Right atrium auricular region (tissue), 2 donors: ENCODE results near the gene TMEM140. TPM values are rescaled to one million over a fixed set of nuclear protein-coding genes. Genes with fewer than 3 reads are reported as not detected.
A peak's percentile ranks its signal among the peaks of the same experiment; 100 is the strongest.
"Not testable (repeated sequence)": the region's sequence is repeated elsewhere in the genome, so short reads cannot be mapped to it uniquely, and the experiment has no call there.

ENCODE experiments used
- DNase-seq: peaks from one replicate; pipeline ENCODE4 v3.0.0-alpha.2; 2019; ENCODE audit warnings: low spot score
- H3K27ac ChIP-seq, 2 donors: fragments of 200-600 bp; sonication (generic); 1 replicate in 1 of 2; 2 replicates in 1 of 2; pipeline ENCODE4 v1.5.1; 2016 to 2019
- H3K27me3 ChIP-seq, 2 donors: fragments of 200-600 bp; sonication (generic); one replicate each; pipeline versions ENCODE4 v1.5.1 to v1.6.0; 2017 to 2019
- H3K36me3 ChIP-seq: fragments of 200-600 bp; sonication (generic); one replicate; pipeline ENCODE4 v1.5.1; 2016
- H3K4me1 ChIP-seq, 2 donors: fragments of 200-600 bp; sonication (generic); one replicate each; pipeline versions ENCODE4 v1.5.1 to v1.6.0; 2017 to 2019
- H3K4me3 ChIP-seq, 2 donors: fragments of 200-600 bp; sonication (generic); 1 replicate in 1 of 2; 2 replicates in 1 of 2; pipeline ENCODE4 v1.5.1; 2017 to 2019; ENCODE audit warnings: mild to moderate bottlenecking in 1 of 2, moderate library complexity in 1 of 2
- H3K9me3 ChIP-seq, 2 donors: fragments of 200-600 bp; sonication (generic); one replicate each; pipeline ENCODE4 v1.5.1; 2019
- total RNA-seq, 2 donors: library from RNA; depleted of rRNA; stranded (reverse); fragments of >200 nt; gene quantifications; one replicate each; pipeline ENCODE4 v1.1.0, GENCODE V29; 2016
- TF ChIP-seq, protein P1 (sequence below), 2 donors: fragments of 200-600 bp; sonication (generic); IDR thresholded peaks; one replicate each; pipeline ENCODE4 v1.5.1; 2019; ENCODE audit warnings: antibody characterized with exemption in 2 of 2

TMEM140 gene
- total RNA-seq, 2 donors from 2014 or later = 10.7 to 14.9 TPM

DNA sequence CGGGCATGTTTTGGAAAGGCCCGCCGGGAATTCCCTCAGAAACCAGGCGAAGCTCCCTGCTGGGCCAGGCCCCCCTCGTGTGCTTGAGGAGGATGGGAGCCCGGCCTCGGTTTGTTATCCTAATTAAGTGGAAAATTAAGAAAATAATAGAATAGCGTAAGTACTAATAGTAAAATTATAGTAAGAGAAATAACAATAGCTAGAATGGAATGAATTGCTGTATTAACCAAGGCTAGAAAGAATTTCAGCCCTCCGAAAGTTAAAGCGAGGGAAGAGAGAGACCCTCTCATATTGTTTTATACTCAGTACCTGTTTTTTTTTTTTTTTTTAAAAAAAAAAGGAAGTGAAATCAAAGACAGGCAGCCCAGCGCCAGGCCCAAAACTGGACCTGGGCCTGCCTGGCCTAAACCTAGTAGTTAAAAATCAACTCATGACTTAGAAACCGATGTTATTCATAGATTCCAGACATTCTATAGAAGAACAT lies 23.2 kb downstream of the TMEM140 start:
- DNase-seq = peak; percentile 52
- Histone ChIP-seq H3K4me3 (peak overlapping the region; percentile 78 to 86), H3K36me3 (peaks cover 20% of the 10 kb centered on the region), H3K4me1 (peaks cover 0 to 49% of the 10 kb centered on the region in 2 donors), H3K27ac (peak overlapping the region; percentile 97)
- TF ChIP-seq, protein P1, sequence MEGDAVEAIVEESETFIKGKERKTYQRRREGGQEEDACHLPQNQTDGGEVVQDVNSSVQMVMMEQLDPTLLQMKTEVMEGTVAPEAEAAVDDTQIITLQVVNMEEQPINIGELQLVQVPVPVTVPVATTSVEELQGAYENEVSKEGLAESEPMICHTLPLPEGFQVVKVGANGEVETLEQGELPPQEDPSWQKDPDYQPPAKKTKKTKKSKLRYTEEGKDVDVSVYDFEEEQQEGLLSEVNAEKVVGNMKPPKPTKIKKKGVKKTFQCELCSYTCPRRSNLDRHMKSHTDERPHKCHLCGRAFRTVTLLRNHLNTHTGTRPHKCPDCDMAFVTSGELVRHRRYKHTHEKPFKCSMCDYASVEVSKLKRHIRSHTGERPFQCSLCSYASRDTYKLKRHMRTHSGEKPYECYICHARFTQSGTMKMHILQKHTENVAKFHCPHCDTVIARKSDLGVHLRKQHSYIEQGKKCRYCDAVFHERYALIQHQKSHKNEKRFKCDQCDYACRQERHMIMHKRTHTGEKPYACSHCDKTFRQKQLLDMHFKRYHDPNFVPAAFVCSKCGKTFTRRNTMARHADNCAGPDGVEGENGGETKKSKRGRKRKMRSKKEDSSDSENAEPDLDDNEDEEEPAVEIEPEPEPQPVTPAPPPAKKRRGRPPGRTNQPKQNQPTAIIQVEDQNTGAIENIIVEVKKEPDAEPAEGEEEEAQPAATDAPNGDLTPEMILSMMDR (IDR thresholded peaks at IDR 0.05) = peak in 1 of 2 donors; percentile 6
- H3K27me3 ChIP-seq, H3K9me3 ChIP-seq: not testable (repeated sequence)

DNA sequence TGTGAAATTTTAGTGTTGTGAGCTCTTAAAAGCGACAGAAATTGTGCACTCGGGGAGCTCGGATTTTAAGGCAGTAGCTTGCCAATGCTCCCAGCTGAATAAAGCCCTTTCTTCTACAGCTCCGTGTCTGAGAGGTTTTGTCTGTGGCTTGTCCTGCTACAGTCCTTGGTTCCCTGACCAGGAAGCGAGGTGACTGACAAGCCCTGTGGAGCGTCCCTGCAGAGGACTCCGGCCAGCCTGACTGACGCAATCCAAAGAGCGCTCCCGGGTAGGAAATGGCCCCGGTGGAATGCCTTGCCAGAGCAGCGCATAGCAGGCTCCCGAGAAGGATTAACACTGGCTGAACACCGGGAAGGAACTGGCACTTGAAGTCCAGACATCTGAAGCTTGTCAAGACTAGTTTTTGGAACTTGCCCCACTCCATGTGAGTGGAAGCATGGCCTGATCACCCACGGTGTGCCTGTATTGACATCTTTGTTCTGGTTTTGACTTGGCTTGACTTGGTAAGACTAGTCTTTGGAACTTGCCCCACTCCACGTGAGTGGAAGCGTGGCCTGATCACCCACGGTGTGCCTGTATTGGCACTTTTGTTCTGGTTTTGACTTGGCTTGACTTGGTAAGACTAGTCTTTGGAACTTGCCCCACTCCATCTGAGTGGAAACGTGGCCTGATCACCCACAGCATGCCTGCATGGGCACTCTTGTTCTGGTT lies 23.9 kb downstream of the TMEM140 start:
- not testable (repeated sequence) for H3K27me3 ChIP-seq, H3K9me3 ChIP-seq
- Histone ChIP-seq H3K4me3 (peak overlapping the region; percentile 6 to 86), H3K4me1 (peaks cover 0 to 43% of the 10 kb centered on the region in 2 donors), H3K36me3 (peaks cover 13% of the 10 kb centered on the region), H3K27ac (peak overlapping the region; percentile 97)
- DNase-seq = peak; percentile 84

DNA sequence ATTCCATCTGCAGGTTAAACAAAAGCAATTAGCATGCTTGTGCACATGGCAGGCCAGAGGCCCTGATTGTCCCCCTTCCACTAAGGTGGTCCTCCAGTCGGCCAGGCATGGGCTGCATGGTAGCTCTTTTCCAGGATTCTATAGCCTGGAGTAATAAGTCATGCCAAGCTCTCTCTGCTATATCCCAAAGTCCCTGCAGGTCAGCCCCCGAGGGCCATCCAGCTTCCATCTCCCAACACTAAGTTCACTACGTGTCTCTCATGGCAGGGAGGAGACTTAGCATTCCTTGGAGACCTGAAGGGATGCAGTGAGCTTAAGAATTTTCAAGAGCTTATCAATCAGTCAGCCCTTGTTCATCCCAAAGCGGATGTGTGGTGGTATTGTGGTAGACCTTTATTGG lies 26.0 kb downstream of the TMEM140 start:
- H3K27ac ChIP-seq, H3K36me3 ChIP-seq, H3K27me3 ChIP-seq, H3K4me3 ChIP-seq, H3K9me3 ChIP-seq: not testable (repeated sequence)
- peak; percentile 48 for DNase-seq
- peaks cover 0 to 21% of the 10 kb centered on the region in 2 donors for H3K4me1 ChIP-seq

DNA sequence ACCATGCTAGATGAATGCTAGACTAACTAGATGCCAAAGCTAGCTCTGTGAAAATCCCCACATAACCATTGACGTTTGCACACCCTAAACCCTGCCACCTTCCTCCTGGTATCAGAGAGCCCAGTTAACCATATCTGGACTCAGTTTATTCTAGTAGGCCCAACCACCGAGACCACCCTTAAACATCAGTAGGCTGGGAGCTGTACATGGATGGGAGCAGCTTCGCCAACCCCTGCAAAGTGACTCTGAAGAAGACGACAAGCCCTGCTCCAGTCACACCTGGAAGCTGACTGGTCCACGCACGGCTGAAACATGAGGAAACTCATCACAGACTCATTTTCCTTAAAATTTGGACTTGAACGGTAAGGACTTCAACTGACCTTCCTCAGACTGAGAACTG lies 27.1 kb downstream of the TMEM140 start:
- Histone ChIP-seq H3K27ac (no peak overlapping the region), H3K4me1 (peaks cover 0 to 11% of the 10 kb centered on the region in 2 donors), H3K9me3 (no peaks in the 10 kb centered on the region), H3K36me3 (no peaks in the 10 kb centered on the region), H3K27me3 (no peaks in the 10 kb centered on the region), H3K4me3 (no peak overlapping the region)
- peak; percentile 50 for DNase-seq
- TF ChIP-seq, protein P1 (IDR thresholded peaks at IDR 0.05) = no peak

DNA sequence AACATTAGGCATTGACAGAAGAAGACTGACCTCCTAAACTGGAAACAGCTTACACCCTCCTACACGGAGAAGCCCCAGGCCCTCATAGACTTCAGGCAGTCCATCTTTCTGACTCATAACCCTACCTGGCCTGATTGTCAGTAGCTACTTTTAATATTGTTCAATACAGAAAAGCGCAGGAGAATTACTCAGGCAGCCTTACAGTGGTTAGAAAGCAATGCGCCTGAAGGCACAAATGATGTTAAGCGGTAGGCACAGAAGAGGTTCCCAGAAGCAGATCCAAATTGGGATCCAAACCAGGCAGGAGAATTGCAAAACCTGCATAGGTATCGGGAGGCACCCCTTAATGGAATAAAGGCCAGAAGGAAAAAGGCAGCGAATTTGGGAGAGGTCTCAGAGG lies 28.1 kb downstream of the TMEM140 start:
- Histone ChIP-seq H3K4me1 (peaks cover 0 to 11% of the 10 kb centered on the region in 2 donors), H3K36me3 (peaks cover 4% of the 10 kb centered on the region), H3K9me3 (peaks cover 0 to 7% of the 10 kb centered on the region in 2 donors), H3K27ac (no peak overlapping the region), H3K27me3 (no peaks in the 10 kb centered on the region), H3K4me3 (no peak overlapping the region)
- TF ChIP-seq, protein P1 (IDR thresholded peaks at IDR 0.05) = no peak
- DNase-seq = peak; percentile 23

DNA sequence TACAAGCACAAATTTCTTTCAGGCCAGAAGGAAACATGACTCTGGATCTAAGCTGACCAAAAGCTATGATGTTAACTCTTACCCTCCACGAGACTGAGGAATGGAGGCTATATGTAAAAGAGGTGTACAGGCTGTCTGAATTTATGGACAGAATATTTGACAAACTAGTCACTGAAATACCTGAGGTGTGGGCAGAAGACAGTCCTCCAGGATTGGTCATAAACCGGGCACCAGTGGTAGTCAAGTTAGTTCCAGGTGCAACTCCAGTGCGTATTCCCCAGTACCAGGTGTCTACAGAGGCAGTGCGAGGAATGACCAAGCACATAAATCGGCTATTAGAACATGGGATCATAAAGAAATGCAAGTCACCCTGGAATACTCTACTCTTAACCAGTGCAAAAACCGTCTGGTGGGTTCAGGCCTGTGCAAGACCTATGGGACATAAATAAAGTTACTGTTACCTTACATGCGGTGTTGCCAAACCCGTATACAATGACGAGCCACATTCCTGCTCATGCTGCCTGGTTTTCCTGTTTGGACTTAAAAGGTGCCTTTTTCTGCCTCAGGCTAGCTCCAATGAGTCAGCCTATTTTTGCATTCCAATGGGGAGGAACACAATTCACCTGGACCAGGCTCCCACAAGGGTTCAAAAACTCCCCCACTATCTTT lies 29.3 kb downstream of the TMEM140 start:
- H3K4me1 ChIP-seq = no peaks in the 10 kb centered on the region
- TF ChIP-seq, protein P1 (IDR thresholded peaks at IDR 0.05) = no peak
- H3K27ac ChIP-seq = no peak overlapping the region
- H3K36me3 ChIP-seq = peaks cover 16% of the 10 kb centered on the region
- DNase-seq = peak; percentile 34
- no peaks in the 10 kb centered on the region for H3K27me3 ChIP-seq
- H3K9me3 ChIP-seq = peaks cover 0 to 19% of the 10 kb centered on the region in 2 donors
- H3K4me3 ChIP-seq = no peak overlapping the region
